CD4-positive, alpha-beta T cell treated with Interleukin-4 for 1 hour (primary cell): Measurements from ENCODE around the gene GCN1.

ENCODE experiments used
- DNase-seq, 2 donors: peaks; one replicate each; pipeline ENCODE4 v3.0.0-alpha.2; 2020 to 2022

The GCN1 gene

GRCh38 chr12:120115692-120116440 lies 78.6 kb downstream of the GCN1 start:
- peak; percentile 27 to 29 for DNase-seq

DNA sequence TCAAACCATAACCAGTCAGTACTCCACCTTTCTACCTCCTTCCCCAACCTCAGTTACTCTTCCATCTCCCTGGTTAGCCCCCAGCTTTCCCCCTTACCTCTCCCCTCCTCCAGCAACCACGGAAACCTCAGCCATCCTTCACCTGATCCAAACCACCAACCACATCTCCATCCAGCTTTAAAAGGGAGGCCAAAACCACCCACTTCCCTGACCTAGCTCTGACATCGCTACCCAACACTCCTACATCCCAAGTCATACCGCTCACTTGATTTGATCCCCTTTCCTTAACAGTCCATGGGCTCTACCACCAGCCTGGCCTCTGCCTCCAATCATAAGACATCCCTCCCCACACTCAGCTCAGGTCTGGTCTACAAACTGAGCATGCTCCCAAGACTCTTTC lies 79.4 kb downstream of the GCN1 start:
- no peak for DNase-seq

DNA sequence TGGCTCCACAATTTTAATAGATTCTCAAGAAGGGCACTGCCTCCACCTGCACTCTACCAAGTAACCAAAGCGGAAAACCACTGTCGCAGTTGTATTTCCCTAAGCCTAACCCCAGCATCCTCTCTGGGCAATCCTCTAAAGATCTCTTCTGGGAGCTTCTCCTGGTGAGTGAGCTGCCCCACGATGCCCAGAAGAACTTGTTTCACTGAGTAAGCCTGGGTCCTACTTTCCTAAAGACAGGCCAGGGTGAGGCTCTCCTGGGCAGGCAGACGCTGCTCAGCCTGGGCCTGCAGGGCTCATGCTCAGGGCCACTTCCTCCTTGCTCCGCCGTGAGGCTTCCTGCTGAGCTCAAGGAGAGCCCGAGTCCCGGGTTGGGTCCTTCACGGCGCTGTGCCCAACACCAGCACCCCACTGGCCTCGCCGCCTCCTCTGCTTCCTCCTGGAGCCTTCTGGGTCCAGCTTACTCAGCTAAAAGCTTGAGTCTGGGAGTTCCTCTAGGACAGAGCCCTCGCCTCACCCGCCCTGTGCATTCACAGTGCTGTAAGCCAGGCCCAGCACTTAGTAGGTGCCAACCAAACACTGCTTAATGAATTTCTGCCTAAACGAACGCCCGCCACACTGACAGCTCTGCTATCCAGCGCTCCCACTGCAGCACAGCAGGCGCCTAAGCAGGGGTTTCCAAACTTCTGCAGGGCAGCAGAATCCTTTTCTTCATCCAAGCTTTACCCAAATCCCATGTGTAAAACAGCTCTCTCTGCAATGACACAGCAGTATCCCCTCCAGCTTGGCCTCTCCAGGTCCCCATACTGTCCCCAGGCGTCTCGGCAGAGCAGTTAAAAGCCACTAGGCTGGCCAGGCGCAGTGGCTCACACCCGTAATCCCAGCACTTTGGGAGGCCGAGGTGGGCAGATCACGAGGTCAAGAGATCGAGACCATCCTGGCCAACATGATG lies 83.7 kb downstream of the GCN1 start:
- peak; percentile 72 for DNase-seq

DNA sequence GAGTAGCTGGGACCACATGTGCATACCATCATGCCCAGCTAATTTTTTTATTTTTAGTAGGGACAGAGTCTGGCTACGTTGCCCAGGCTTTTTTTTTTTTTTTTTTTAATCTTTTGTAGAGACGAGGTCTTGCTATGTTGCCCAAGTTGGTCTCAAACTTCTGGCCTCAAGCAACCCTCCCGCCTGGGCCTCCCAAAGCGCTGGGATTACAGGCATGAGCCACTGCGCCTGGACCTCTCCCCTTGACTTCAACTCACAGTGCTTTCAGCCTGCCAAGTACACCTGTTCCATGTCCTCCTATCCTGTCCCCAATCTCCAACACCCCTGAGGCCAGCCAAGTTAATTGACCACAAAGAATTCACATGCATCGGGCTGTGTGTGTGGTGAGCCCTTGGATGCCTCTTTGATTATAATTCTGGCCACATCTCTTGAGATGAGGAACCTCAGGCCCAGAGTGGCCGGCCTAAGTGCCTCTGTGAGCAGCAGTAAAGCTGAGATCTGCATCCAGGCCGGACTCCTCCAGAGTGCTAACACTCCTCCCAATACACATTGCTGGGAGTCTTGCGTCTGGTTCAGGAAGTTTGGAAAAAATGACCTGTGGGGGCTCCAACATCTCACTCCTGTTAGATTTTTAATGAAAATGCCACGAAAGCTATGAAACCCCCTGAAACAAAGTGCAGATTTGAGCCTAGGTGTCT lies 84.8 kb downstream of the GCN1 start:
- no peak for DNase-seq

DNA sequence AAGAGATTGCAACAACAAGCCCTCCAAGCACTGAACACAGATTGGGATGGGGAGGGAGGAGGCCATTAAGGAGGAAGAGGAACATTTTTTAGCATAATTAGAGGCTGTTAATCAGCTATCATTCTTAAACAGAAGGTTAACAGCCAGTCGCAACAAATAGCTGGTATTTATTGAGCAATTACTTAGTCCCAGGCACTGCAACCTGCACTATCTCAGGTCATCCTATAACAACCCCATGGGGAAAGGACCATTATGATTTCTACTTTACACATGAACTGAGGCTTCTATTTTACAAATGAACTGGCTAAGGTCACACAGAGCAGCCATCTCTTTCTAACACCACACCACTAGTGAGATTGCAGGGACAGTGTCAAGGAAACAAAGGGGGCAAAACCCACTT lies 88.4 kb downstream of the GCN1 start:
- DNase-seq: no peak

DNA sequence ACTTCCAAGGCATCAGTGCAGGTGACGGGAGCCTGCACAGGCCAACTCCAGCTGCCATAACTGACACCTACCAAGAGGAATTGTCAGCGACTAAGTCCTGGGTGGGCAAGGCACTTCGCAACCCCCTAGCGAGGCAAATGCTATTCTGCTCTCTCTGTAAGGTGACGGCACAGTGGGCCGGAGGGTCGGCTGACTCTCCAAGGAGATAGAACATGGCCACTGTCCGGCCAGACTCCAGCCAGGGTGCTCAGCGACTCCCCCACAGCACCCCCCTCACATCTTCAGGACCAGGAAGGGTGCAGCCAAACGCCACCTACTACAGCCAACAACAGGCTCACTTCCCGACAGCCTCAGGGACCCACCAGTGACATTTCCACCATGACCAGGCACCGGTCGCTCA lies 91.1 kb downstream of the GCN1 start:
- no peak for DNase-seq

DNA sequence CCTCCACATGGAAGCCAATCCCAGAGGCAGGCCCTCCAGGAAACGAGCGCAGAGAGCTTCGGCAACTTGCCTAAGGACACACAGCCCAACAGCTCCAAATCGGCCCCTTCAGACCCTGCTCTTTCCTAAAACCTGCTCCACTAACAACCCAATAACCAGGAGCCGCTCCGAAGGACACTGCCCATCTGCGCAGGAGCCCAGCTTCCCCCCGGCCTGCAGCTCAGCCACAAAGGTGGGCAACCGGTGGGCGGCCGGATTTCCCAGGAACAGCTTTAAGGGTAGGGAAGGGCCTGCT lies 91.5 kb downstream of the GCN1 start:
- DNase-seq: no peak

GRCh38 chr12:120102189-120103043 lies 92.1 kb downstream of the GCN1 start:
- DNase-seq: no peak

DNA sequence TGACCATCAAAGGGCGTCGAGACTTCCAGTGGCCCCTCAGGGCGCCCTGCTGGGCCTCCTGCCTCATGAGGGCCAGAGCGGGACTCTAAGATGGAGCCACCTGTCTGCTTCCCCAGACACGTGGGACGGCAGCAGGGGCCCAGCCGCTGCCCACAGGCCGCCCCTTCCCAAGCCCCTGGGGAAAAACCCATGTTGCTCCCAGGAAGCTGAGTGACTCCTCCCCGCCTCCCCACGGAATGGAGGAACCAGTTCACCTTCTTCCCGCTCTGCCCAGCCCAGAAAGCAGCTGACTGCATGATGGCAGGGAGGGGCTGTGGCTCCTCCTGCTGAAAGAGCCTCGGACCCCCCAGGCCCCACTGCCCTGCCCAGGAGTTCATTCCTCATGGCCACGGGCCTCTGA lies 92.9 kb downstream of the GCN1 start:
- DNase-seq: no peak

GRCh38 chr12:120101182-120101581 lies 93.3 kb downstream of the GCN1 start:
- no peak for DNase-seq

DNA sequence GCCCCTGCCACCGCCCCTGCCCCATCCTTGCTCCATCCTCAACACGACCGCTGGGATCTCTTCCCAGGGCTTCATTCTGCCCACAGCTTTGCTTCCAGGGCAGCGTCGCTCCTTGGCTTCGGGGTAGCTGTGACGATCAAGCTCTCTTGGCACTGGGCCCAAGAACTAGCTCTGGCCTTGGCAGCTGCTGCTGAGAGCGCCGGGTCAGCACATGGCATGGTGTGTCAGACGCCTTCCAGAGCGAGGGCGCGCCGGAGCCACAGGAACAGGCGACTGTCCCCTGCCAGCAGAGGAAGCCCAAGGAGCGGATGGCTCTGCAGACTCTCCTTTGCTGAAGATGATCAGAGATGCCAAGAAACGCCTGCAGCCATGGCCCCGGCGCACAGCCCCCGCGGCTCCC lies 93.9 kb downstream of the GCN1 start:
- no peak for DNase-seq

GRCh38 chr12:120099738-120100137 lies 94.8 kb downstream of the GCN1 start:
- no peak for DNase-seq

- no peak for DNase-seq
Measured at GRCh38 chr12:120098756-120099470, 95.6 kb downstream of the GCN1 start.

GRCh38 chr12:120096671-120097202 lies 97.8 kb downstream of the GCN1 start:
- DNase-seq: no peak

DNA sequence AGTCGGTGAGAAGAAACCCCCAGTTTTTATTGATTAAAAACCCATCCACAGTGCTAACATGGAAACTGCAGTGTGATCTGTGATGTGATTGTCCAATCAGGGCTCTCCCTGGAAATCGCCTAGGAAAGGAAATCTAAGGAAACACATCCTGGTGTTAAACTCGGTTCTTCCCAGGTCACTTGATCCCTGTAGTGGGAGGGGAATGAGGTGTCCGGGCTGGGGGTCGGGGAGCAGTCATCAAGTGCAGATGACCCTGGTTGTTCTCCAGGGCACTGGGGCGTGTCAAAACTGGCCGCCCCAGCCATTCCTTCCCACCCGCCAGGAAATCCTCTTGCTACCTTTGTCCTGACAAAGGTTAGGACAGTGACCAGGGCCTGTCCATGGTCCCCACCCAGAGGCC lies 98.8 kb downstream of the GCN1 start:
- no peak for DNase-seq

- DNase-seq: no peak
Measured at GRCh38 chr12:120095331-120095730, 99.2 kb downstream of the GCN1 start.

- no peak for DNase-seq
Measured at GRCh38 chr12:120094485-120094884, 100.0 kb downstream of the GCN1 start.

- no peak for DNase-seq
Measured at GRCh38 chr12:120093592-120094355, 100.7 kb downstream of the GCN1 start.

DNA sequence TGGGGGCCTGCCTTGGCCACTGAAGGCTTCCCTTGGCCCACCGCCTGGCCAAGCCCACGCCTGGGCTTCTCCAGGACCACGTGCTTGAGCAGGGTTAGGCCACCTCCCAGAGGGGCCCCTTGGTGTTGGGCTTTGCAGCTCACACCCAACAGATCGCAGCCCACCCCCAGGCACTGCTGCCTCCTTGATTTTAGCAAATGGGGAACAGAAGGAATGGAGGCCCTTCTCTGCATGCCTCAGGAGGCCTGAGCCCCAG lies 101.3 kb downstream of the GCN1 start:
- no peak for DNase-seq

DNA sequence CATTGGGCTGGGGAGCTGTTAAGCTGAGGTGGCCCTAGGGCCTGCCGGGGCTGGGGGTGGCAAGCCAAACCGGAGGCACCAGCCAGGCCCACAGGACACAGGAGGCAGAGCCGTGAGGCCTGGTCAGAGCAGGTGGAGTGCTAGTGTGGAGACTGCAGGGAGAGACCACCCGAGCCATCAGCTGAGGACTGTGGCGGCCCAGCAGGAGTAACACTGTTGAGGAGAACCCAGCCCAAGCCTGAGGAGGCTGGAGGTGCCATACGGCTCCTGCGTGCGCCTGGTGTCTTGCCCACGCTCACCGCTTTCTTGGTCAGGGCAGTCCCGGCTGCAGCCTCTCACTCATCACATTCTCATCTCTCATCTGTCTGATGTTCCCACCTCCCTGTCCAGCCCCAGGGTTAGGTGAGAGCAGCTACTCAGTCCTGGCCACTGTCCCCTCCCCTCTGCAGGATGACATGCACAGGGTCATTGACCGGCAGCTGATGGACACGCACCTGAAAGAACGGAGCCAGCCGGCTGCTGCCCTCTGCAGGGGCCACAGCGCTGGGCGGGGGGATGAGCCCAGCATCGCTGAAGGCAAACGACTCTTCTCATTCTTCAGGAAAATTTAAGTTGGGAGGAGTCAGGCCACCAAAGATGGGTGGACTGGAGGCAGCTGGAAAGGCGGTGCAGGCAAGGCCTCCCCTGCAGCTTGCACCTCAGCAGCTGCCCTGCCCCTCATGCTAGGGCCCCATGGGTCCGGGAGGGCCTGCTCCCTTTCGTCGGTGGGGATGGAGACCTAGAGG lies 101.8 kb downstream of the GCN1 start:
- no peak for DNase-seq
